Right lung (tissue), 5 donors: ENCODE results near the gene PRR33. TPM values are rescaled to one million over a fixed set of nuclear protein-coding genes. Genes with fewer than 3 reads are reported as not detected.

Source experiments
- DNase-seq, 2 donors: peaks; one replicate each; pipeline ENCODE4 v3.0.0-alpha.2; 2013
- polyA plus RNA-seq, 5 donors: library from polyadenylated mRNA; unstranded; fragments of 120-200 nt; gene quantifications; one replicate each; pipeline versions ENCODE4 v1.2.1 to v1.2.3, GENCODE V29; 2013; ENCODE audit warnings: inconsistent platforms in 1 of 5, low replicate concordance in 1 of 5; ENCODE audit not compliant: insufficient read length in 5 of 5, insufficient read depth in 1 of 5

Gene PRR33
- polyA plus RNA-seq, 5 donors = 0.05 to 0.47 (median 0.16) TPM

DNA sequence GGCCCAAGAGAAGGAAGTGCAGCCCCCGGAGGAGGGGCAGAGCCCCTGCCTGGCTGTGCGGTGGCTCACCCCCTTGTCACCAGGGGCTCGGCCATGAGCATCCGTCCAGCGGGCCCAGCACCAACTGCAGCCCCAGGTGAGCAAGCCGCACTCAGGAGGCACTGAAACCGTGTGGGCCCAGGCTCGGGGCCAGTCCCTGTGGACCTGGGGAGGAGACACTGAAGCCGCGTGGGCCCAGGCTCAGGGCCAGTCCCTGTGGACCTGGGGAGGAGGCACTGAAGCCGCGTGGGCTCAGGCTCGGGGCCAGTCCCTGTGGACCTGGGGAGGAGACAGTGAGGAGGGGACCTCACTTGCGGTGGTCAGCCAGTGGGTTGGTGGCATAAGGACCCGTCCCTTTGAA is 24.9 kb downstream of the PRR33 start:
- no peak for DNase-seq

DNA sequence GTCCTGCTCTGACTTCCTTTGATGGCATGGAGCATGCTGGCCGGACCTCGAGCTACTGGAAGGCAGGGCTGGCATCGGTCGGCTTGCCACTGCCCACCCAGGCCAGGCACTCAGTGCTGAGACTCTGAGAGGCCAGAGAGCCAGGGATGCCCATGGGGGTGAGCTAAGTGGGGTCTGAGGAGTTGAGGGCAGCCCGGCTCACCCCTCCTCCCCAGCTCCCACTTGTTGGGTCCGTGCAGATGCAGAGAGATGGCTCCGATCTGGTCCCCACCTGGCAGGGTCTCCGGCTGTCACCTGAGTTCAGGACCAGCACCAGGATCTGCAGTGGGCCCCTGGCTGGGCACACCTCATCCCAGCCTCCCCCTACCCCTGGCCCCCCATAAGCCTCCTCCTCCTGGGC is 25.5 kb downstream of the PRR33 start:
- no peak for DNase-seq

DNA sequence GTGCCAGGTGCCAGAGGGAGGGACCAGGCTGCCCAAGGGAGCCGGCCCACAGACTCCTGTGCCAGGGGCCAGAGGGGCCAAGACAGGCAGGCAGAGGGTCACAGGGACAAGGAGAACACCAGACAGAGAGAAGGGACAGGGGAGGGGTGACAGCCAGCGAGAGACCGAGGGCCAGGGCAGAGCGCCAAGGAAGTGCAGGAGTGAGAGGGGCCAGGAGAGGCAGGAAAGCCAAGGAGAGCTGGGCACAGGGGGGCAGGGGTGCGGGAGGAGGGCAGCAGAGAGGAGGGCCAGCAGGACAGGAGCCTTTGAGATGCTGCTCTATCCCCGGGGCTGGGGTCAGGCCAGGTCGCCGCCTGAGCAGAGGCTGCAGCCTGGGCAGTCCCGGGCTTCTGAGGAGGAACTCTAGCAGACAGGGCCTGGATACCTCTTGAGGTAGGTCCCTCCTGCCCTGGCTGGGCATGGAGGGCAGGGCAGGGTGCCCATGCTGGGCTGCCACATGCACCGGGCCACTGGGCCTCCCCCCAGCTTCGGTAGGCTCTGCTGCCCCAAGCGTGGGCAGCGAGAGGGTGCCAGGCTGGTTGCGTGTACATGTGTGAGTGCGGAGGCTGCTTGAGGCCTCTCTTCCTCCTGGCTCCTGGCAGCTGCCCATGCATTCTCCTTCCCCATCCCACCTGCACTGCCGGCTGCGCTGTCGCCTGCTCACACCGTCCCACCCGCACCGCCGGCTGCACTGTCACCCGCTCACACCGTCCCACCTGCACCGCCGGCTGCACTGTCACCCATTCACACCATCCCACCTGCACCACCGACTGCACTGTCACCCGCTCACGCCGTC is 26.6 kb downstream of the PRR33 start:
- DNase-seq = no peak

- DNase-seq = no peak
Measured at GRCh38 chr11:1864231-1864630, 27.5 kb downstream of the PRR33 start.

GRCh38 chr11:1863352-1864216 is 28.1 kb downstream of the PRR33 start:
- peak; percentile 59 to 70 for DNase-seq

DNA sequence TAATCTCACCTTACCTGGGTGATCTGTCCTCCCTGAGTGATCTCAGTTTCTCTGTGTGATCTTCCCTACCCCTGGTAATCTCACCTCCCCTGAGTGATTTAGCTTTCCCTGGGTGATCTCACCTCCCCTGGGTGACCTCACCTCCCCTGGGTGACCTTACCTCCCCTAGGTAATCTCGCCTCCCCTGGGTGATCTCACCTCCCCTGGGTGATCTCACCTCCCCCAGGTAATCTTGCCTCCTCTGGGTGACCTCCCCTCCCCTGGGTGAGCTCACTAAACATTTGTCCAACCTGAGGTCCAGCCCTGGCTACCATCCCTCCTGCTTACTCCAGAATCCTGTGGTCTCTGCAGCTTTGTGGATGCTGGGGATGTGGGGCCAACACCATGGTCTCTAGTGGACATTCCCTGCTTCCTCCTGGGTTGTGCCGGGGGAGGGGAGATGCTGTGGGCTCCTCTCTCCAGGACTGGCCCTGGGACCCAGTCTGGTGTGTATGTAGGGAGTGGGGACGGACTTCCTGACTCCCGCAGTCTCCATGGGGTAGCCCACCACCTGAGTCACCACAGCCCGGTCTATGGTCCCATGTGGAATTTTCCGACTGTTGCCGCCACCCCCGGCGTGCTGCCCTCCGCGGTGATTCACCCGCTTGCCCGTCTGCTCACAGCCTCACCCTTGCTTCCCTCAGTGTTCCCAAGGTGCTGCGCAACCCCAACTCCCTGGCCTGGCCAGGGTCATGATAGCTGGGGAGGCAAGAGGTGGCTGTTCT is 28.9 kb downstream of the PRR33 start:
- no peak for DNase-seq

GRCh38 chr11:1861435-1862411 is 30.0 kb downstream of the PRR33 start:
- no peak for DNase-seq

- no peak for DNase-seq
Measured at GRCh38 chr11:1860108-1860507, 31.6 kb downstream of the PRR33 start.

GRCh38 chr11:1859004-1859403 is 32.7 kb downstream of the PRR33 start:
- DNase-seq = no peak

DNA sequence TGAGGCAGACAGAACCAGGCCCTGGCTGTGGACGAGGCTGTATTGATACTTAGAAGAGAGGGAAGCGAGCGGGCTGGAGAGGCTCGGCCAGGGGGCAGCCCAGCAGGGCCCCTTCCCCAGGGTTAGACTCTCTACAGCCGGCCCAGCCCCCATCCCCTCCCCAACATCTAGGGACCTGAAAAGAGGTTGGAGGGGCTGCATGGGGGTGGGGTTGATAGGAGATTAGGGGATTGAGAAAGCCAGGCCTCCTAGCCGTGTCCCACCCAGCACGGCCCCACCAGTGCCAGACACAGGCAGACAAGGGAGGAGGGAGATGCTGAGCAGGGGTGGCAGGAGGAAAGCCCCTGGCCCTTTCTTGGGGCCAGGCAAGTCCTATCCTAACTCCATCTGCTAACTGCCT is 33.1 kb downstream of the PRR33 start:
- no peak for DNase-seq

GRCh38 chr11:1858154-1858553 is 33.5 kb downstream of the PRR33 start:
- DNase-seq = no peak

DNA sequence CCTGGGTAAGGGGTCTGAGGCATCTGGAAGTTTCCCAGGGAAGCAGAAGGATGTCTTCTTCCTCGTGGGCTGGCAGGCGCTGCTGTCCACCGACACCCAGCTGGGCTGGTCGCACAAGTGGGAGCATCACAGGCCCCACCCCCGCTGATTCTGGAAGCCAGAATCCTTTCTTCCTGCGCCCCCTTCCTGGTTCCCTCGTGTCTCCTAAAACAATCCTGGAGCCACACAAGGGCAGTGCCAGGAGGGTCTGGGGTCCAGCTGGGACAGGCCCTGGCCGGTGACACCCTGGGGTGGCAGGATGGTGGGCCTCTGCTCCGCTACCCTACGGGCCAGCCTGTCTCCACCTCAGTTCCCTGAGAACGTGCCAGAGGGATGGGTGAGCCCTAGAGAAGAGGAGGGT is 34.6 kb downstream of the PRR33 start:
- DNase-seq = no peak

GRCh38 chr11:1856306-1857005 is 35.2 kb downstream of the PRR33 start:
- DNase-seq = no peak

DNA sequence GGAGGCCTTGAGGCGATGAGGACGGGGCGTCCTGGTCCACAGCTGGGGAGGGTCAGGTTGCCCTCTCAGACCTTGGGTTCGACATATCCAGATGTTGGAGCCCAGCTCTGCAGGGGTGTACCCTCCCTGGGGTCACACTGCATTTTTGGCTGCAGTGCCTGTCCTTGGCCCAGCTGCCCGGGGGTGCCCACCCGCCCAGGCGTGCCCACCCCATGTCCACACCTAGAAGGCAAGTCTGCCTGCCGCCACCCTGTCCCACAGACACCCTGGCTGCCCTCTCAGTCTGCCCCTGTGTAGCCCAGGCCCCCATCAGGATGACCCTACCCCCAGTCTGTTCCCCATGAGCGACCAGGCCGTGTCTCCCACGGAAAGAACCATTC is 35.8 kb downstream of the PRR33 start:
- no peak for DNase-seq

GRCh38 chr11:1854949-1855885 is 36.5 kb downstream of the PRR33 start:
- no peak for DNase-seq

DNA sequence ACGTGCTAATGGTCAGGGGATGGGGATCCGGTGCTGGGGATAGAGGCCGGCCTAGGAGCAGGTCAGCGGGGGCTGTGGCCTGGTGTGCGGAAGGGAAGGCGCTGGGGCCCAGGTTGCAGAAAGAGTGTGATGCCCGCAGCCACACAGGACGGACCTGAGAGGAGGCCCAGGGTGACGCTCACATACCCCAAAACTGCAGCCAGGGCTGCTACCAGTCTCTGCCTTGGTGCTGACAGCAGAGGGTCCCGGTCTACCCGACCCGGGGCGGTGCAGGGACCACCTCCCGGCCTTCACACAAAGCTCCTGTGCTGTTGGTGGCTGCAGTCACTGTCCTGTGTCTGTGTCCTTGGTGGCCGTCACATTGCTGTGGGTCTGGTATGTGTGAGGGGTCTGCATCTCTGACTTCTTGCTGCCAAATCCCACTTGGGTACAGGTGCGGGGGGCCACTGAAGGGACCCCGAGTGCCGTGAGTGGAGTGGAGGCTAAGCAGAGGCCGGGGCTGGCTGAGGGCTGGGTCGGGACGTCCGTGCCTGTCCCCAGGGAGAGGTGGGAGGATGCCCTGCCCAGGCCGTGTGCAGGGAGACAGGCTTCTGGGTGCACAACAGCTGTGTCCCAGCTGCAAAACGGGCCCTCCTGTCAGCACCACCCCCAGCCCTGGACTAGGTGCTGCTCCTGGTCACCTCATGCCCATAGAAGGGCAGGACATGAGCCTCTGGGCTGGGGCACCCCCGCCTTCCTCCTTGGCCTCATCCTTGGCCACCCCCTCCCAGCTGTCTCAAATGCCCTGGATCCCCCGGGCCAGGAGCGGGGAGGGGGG is 37.4 kb downstream of the PRR33 start:
- DNase-seq = no peak

- no peak for DNase-seq
Measured at GRCh38 chr11:1853376-1854131, 38.1 kb downstream of the PRR33 start.

DNA sequence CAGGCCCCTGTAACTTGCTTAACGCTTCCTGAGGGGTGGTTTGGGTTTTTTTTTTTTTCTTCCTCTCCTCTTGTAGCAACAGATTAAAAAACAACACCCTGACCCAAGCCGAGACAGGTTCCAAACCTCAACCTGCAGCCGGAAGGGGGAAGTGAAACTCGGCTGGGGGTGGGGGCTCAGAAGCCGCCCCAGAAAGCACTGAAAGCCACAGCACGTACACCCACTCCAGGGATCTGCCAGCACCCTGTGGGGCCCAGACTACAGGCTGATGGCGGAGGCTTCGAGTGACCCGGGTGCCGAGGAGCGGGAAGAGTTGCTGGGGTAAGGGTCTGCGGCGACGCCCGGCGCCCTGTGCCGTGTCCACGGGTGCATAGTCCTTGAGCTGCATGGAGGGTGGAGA is 38.8 kb downstream of the PRR33 start, which contains the start of gene LSP1:
LSP1 (plus strand) TSS at position 208 of the 400 bp plus-strand sequence; CDS start at position 269, 61 bp downstream.
- DNase-seq = no peak
